GM12878 (cell line): ENCODE data around the gene ZKSCAN1. TPM values are rescaled to one million over a fixed set of nuclear protein-coding genes. Genes with fewer than 3 reads are reported as not detected.

ENCODE experiments used
- ATAC-seq: fragments of 200-7000 bp; cut with Tn5 transposase; 3 replicates; pipeline ENCODE4 v1.9.1; 2020; ENCODE audit warnings: mild to moderate bottlenecking, moderate library complexity
- BruUV-seq: library from RNA; stranded (reverse); fragments of 400-500 nt; replicated peaks from 2 replicates; lab custom pipeline; 2021; lab: Mats Ljungman, UMichigan
- CTCF ChIA-PET: fragments of 300-600 bp; sonication (Branson Sonifier 250); formaldehyde crosslinking; extraction: SDS; loops from one replicate; lab custom pipeline; 2021; ENCODE audit warnings: inconsistent platforms; lab: Yijun Ruan, JAX
- POLR2A ChIA-PET: fragments of 350-600 bp; formaldehyde crosslinking; extraction: SDS; loops from one replicate; lab custom pipeline; 2021; ENCODE audit warnings: inconsistent platforms; lab: Charles Lee
- RAD21 ChIA-PET: fragments of 300-600 bp; sonication (Branson Sonifier 250); formaldehyde crosslinking; loops from one replicate; lab custom pipeline; 2023; ENCODE audit warnings: antibody characterized with exemption; ENCODE audit not compliant: unreplicated experiment; lab: Charles Lee
- SMC1A ChIA-PET: fragments of 300-600 bp; sonication (Branson Sonifier 250); formaldehyde crosslinking; loops from one replicate; lab custom pipeline; 2023; ENCODE audit not compliant: unreplicated experiment, uncharacterized antibody; lab: Charles Lee
- DNase-seq: peaks from one replicate; pipeline ENCODE4 v3.0.0-alpha.2; 2011; ENCODE audit warnings: low read depth, low spot score
- FAIRE-seq: peaks from 3 replicates; lab custom pipeline; 2011; peaks lifted over from hg19 to GRCh38; lab: Jason Lieb, UNC
- H2AFZ ChIP-seq: 2 replicates; pipeline ENCODE4 v1.6.0; 2011; ENCODE audit warnings: low read depth, low read length, control low read depth; ENCODE audit not compliant: control insufficient read depth
- H3K27ac ChIP-seq: 2 replicates; pipeline ENCODE4 v1.5.1; 2011; ENCODE audit warnings: control low read depth; ENCODE audit not compliant: control insufficient read depth, insufficient read depth
- H3K27me3 ChIP-seq, 2 experiments: replicated peaks in 1 of 2; 2 replicates each; pipeline versions ENCODE4 v1.6.0 to v1.6.1; 2011; ENCODE audit warnings: low read length in 1 of 2; ENCODE audit not compliant: control insufficient read depth in 2 of 2, insufficient read depth in 2 of 2
- H3K36me3 ChIP-seq, 2 experiments: 2 replicates each; pipeline ENCODE4 v1.5.1; 2011; ENCODE audit warnings: low read length in 1 of 2; ENCODE audit not compliant: control insufficient read depth in 2 of 2, insufficient read depth in 2 of 2
- H3K4me1 ChIP-seq: 2 replicates; pipeline ENCODE4 v1.6.1; 2011; ENCODE audit warnings: mild to moderate bottlenecking, low read length, moderate library complexity, mixed read lengths; ENCODE audit not compliant: control insufficient read depth, insufficient read depth
- H3K4me2 ChIP-seq: 2 replicates; pipeline ENCODE4 v1.6.0; 2011; ENCODE audit warnings: control low read depth; ENCODE audit not compliant: control insufficient read depth, insufficient read depth
- H3K4me3 ChIP-seq: fragments of 200-600 bp; sonication (generic); 2 replicates; pipeline ENCODE4 v1.5.1; 2016
- H3K79me2 ChIP-seq: 2 replicates; pipeline ENCODE4 v1.6.0; 2011; ENCODE audit warnings: low read length; ENCODE audit not compliant: control insufficient read depth, insufficient read depth
- H3K9ac ChIP-seq: 2 replicates; pipeline ENCODE4 v1.8.0; 2011; ENCODE audit warnings: low read length, control low read depth, mixed read lengths; ENCODE audit not compliant: control insufficient read depth, insufficient read depth
- H3K9me3 ChIP-seq: replicated peaks from 3 replicates; pipeline ENCODE4 v1.5.1; 2011; ENCODE audit warnings: mild to moderate bottlenecking, low read length; ENCODE audit not compliant: control insufficient read depth, insufficient read depth
- H4K20me1 ChIP-seq: 2 replicates; pipeline ENCODE4 v1.6.0; 2011; ENCODE audit not compliant: control insufficient read depth, insufficient read depth
- BACH1 ChIP-seq: fragments of 450-650 bp; IDR thresholded peaks from 2 replicates; pipeline ENCODE4 v1.6.1; 2017; ENCODE audit warnings: mild to moderate bottlenecking, borderline replicate concordance
- BMI1 ChIP-seq: fragments of 450-650 bp; IDR thresholded peaks from 2 replicates; pipeline ENCODE4 v1.6.1; 2016; ENCODE audit warnings: mild to moderate bottlenecking, moderate library complexity, borderline replicate concordance
- BRCA1 ChIP-seq: IDR thresholded peaks from 2 replicates; pipeline ENCODE4 v1.6.1; 2011; ENCODE audit warnings: low read depth, low read length, improper control_type of control experiment
- CBFB ChIP-seq: IDR thresholded peaks from 2 replicates; pipeline ENCODE4 v1.6.1; 2016; ENCODE audit warnings: antibody characterized with exemption, low read depth
- CHD1 ChIP-seq: IDR thresholded peaks from 2 replicates; pipeline ENCODE4 v1.6.1; 2012; ENCODE audit warnings: low read depth, low read length, improper control_type of control experiment
- CHD4 ChIP-seq: fragments of 200-600 bp; sonication (generic); IDR thresholded peaks from 2 replicates; pipeline ENCODE4 v1.6.1; 2016; ENCODE audit warnings: mild to moderate bottlenecking
- ELK1 ChIP-seq: IDR thresholded peaks from 2 replicates; pipeline ENCODE4 v1.6.1; 2012; ENCODE audit warnings: low read depth, low read length, improper control_type of control experiment
- EZH2 ChIP-seq: IDR thresholded peaks from 2 replicates; pipeline ENCODE4 v1.6.1; 2012; ENCODE audit warnings: low read depth, mild to moderate bottlenecking, control low read depth, inconsistent platforms, low read length, borderline replicate concordance; ENCODE audit not compliant: control insufficient read depth
- HDAC6 ChIP-seq: fragments of 200-600 bp; sonication (generic); IDR thresholded peaks from one replicate; pipeline ENCODE4 v1.8.0; 2017; ENCODE audit warnings: antibody characterized with exemption; ENCODE audit not compliant: unreplicated experiment
- HSF1 ChIP-seq: fragments of 150-350 bp; IDR thresholded peaks from 2 replicates; pipeline ENCODE4 v1.6.1; 2014; ENCODE audit warnings: mild to moderate bottlenecking, low read depth, low read length
- LARP7 ChIP-seq: fragments of 450-650 bp; IDR thresholded peaks from 2 replicates; pipeline ENCODE4 v1.6.1; 2017; ENCODE audit warnings: mild to moderate bottlenecking
- MEF2B ChIP-seq: fragments of 450-650 bp; IDR thresholded peaks from 2 replicates; pipeline ENCODE4 v1.6.1; 2018; ENCODE audit warnings: mild to moderate bottlenecking, moderate library complexity; ENCODE audit not compliant: partially characterized antibody, poor library complexity, severe bottlenecking
- NFYB ChIP-seq: IDR thresholded peaks from 2 replicates; pipeline ENCODE4 v1.6.1; 2011; ENCODE audit warnings: low read depth, mild to moderate bottlenecking, low read length, improper control_type of control experiment, moderate library complexity; ENCODE audit not compliant: insufficient read depth
- POLR2AphosphoS5 ChIP-seq: IDR thresholded peaks from 2 replicates; pipeline ENCODE4 v1.6.1; 2011; ENCODE audit warnings: mild to moderate bottlenecking, low read length, inconsistent platforms
- RFX5 ChIP-seq: IDR thresholded peaks from 2 replicates; pipeline ENCODE4 v1.6.1; 2011; ENCODE audit warnings: low read depth, low read length, improper control_type of control experiment
- TCF12 ChIP-seq: IDR thresholded peaks from 2 replicates; pipeline ENCODE4 v1.6.1; 2011; ENCODE audit warnings: low read depth, mild to moderate bottlenecking, low read length
- YBX1 ChIP-seq: fragments of 450-650 bp; IDR thresholded peaks from 2 replicates; pipeline ENCODE4 v1.6.1; 2016; ENCODE audit warnings: antibody characterized with exemption
- ZNF217 ChIP-seq: fragments of 450-650 bp; IDR thresholded peaks from 2 replicates; pipeline ENCODE4 v1.6.1; 2017; ENCODE audit warnings: antibody characterized with exemption, mild to moderate bottlenecking
- ZZZ3 ChIP-seq: IDR thresholded peaks from 2 replicates; pipeline ENCODE4 v1.6.1; 2011; ENCODE audit warnings: low read depth; ENCODE audit not compliant: control insufficient read depth, insufficient read length
- WGBS: methylation state at CpG from one replicate; pipeline ENCODE4 v1.1.6; 2016; ENCODE audit warnings: low lambda C conversion rate; ENCODE audit not compliant: insufficient replicate concordance, insufficient coverage; ENCODE audit errors: missing lambda C conversion rate; 5-methylcytosine and 5-hydroxymethylcytosine counted together
- in situ Hi-C: fragments of 300-500 bp; cut with MboI; formaldehyde crosslinking; loops from 9 replicates; pipeline ENCODE4 v1.14.3; 2018; ENCODE audit warnings: mixed read lengths
- intact Hi-C: fragments of 100-400 bp; cut with micrococcal nuclease; formaldehyde crosslinking; loops from one replicate; pipeline ENCODE4 v1.14.2; 2022; ENCODE audit not compliant: unreplicated experiment
- polyA plus RNA-seq, 11 experiments: library from polyadenylated mRNA; depleted of rRNA in 4 of 11; unstranded in 6 of 11; stranded (reverse) in 5 of 11; fragments of >200 nt; fragmentation: Nextera tagmentation in 4 of 11; fragmentation: Illumina TruSeq in 1 of 11; extraction: Ambion mirVana in 4 of 11; extraction: Trizol in 1 of 11; gene quantifications; 1 replicate in 1 of 11; 2 replicates in 10 of 11; pipeline versions ENCODE4 v1.2.1 to v1.2.3, GENCODE V29; 2011 to 2016; ENCODE audit warnings: inconsistent platforms in 2 of 11, missing spikeins in 2 of 11, low read depth in 1 of 11
- total RNA-seq, 4 experiments: library from RNA; depleted of rRNA in 3 of 4; stranded (reverse); fragments of >200 nt in 3 of 4; fragmentation: Illumina TruSeq in 1 of 4; extraction: Trizol in 1 of 4; gene quantifications; 2 replicates each; pipeline versions ENCODE4 v1.2.1 to v1.2.3, GENCODE V29; 2013 to 2021
- TF ChIP-seq, protein P1 (sequence below): fragments of 450-650 bp; IDR thresholded peaks from 2 replicates; pipeline ENCODE4 v1.6.1; 2014; ENCODE audit warnings: mild to moderate bottlenecking

Gene ZKSCAN1
- total and polyA plus RNA-seq, 10 of the 15 experiments (the other 5 are each of a cell fraction or from before 2014, with no cell fraction given), result 3.2 to 34.4 (median 18.1) TPM

DNA sequence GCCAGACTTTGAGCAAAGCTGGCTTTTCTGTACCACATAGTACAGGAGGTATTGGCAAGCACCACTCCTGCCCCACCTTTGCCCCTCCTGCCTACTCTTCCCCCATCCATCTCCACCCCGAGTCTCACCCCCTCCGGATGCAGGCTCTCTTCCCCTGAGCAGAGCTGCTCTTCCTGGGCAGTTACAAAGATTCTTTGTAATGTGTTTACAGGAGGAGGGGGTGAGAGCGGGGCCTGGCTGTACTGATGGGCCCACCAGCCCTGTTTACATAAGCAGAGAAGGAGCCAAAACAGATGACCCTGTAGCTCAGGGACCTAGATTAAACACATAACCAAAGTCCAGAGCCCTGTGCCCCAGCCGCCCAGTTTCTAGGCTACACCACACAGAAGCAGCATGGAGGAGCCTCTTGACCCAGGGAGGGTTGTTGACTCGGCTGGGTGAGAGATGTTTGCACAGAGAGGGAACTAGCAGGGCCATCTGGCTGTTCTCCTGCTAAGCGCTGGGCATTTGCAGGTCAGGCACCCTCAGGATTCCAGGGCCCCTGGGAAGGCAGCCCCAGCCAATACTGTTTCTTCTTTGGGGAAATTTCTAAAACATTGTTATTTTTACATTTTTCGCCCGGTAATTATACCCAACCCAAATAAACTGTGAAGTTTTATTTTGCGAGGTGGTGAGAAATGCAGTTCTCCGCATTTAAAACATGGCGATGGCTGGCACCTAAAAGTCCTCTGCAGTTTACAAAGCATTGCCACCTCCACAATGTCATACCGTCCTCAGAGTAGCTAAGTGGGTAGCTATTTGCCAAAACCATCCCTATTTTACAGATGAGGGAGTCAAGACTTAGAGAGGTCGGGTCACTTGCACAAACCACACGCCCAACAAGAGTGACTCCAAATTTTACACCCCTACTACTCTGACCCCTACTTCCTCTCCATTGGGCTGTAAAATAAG is 11.4 kb upstream of the ZKSCAN1 start:
- DNase-seq (no peak), FAIRE-seq (no peak), ATAC-seq (no peak)
- intact Hi-C loops, result no loop called here
- BruUV-seq, result no TSS peak
- ChIA-PET POLR2A (no interaction called here), CTCF (interaction anchor here (0.8 to 1.9 kb wide), 2 partner anchors 12 to 13 kb away, joined by 3 to 5 read pairs; no protein-coding TSS in a partner anchor), SMC1A (no interaction called here), RAD21 (interaction anchor here (1.2 kb wide), 1 partner anchor 11 kb away, joined by 3 read pairs; the partner anchor contains the start of gene ZKSCAN1)
- no peak overlapping the region for H2AFZ ChIP-seq
- H3K9me3 ChIP-seq, result no peaks in the 10 kb centered on the region
- H3K27me3 ChIP-seq, result peaks cover 0 to 1% of the 10 kb centered on the region in 2 experiments; a peak in 2 of 4 replicates
- no peaks in the 10 kb centered on the region for H3K36me3 ChIP-seq
- H3K4me2 ChIP-seq, result no peak overlapping the region
- no peak overlapping the region for H3K9ac ChIP-seq
- H3K4me1 ChIP-seq, result no peaks in the 10 kb centered on the region
- H3K4me3 ChIP-seq, result no peak overlapping the region
- in situ Hi-C loops, result no loop called here
- no peaks in the 10 kb centered on the region for H3K79me2 ChIP-seq
- TF ChIP-seq HDAC6, result no peak
- no peak for TF ChIP-seq ELK1
- no peak for TF ChIP-seq MEF2B
- no peak for TF ChIP-seq CHD4
- TF ChIP-seq YBX1, result no peak
- no peak for TF ChIP-seq LARP7
- no peak for TF ChIP-seq RFX5
- no peak for TF ChIP-seq POLR2AphosphoS5
- no peak for TF ChIP-seq TCF12
- no peak for TF ChIP-seq EZH2
- no peak for TF ChIP-seq CBFB
- TF ChIP-seq ZNF217, result no peak
- TF ChIP-seq BACH1, result no peak
- no peak for TF ChIP-seq BMI1
- no peak for TF ChIP-seq NFYB
- no peak for TF ChIP-seq ZZZ3
- no peak for TF ChIP-seq CHD1
- no peak for TF ChIP-seq BRCA1
- TF ChIP-seq, protein P1, sequence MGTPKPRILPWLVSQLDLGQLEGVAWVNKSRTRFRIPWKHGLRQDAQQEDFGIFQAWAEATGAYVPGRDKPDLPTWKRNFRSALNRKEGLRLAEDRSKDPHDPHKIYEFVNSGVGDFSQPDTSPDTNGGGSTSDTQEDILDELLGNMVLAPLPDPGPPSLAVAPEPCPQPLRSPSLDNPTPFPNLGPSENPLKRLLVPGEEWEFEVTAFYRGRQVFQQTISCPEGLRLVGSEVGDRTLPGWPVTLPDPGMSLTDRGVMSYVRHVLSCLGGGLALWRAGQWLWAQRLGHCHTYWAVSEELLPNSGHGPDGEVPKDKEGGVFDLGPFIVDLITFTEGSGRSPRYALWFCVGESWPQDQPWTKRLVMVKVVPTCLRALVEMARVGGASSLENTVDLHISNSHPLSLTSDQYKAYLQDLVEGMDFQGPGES, result no peak
- no peak for TF ChIP-seq HSF1
- TF ChIP-seq, all 136 proteins: peak for 0
- Histone ChIP-seq H4K20me1 (no peaks in the 10 kb centered on the region), H3K27ac (no peak overlapping the region)
- WGBS, result 31% methylated on average over 14 of the region's 14 CpGs
